ENCODE data around the gene KLHL33.

KLHL33 gene, protein sequence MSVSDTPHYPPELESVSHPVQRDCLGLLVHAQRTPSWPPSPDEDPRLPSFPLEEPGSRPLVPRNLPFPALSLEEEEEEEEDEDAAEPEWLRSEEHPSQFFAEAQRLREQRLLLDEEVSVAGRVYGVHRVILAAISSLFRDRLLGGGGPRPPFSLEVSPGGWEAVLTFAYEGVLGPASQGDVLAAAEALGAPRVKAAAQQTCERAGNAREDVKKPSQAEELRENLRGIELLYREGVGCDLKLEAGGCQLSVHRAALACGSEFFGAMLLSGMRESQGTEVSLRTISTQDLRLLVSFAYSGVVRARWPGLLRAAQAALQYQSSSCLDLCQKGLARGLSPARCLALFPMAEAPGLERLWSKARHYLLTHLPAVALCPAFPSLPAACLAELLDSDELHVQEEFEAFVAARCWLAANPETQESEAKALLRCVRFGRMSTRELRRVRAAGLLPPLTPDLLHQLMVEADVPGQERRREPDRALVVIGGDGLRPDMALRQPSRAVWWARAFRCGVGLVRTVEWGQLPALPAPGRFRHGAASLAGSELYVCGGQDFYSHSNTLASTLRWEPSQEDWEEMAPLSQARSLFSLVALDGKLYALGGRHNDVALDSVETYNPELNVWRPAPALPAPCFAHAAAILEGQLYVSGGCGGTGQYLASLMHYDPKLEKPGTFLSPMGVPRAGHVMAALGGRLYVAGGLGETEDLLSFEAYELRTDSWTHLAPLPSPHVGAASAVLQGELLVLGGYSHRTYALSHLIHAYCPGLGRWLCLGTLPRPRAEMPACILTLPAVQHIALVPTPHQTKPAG

DNA sequence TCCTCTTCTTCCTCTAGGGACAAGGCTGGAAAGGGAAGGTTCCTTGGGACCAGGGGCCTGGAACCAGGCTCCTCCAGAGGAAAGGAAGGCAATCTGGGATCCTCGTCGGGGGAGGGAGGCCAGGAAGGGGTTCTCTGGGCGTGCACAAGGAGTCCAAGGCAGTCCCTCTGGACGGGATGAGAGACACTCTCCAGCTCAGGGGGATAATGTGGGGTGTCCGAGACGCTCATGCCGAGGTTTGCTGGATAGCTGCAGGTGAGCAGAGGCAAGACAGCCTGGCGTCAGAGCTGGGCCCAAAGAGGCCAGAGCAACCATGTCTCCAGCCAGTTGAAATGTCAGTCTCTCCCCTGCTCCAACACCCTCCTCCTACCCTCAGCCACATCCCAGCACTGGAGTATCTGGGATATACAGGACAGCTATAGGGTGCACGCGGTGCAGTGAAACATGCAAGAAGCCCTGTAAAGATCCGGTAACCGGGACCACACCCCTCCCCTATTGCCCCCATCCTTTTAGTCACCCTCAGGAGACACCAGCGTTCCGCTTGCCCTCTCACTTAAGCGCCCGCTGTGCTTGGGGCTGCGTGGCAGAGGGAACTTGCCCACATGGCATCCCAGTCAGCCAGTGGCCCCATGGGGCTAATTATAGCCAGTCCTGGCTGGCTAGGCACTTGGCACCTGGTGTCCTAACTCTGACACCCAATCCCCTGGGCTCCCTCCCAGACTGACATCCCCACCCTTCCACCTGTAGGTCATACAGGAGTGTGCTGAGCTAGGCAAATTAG lies at the start of gene KLHL33:
TSS of gene KLHL33 (minus strand) at position 585 of the 781 bp plus-strand sequence. CDS start at position 230, 355 bp downstream.
- DNase-seq (ENCODE audit: extremely low read depth in 1 of 2, low read depth in 1 of 2), result no peak

DNA sequence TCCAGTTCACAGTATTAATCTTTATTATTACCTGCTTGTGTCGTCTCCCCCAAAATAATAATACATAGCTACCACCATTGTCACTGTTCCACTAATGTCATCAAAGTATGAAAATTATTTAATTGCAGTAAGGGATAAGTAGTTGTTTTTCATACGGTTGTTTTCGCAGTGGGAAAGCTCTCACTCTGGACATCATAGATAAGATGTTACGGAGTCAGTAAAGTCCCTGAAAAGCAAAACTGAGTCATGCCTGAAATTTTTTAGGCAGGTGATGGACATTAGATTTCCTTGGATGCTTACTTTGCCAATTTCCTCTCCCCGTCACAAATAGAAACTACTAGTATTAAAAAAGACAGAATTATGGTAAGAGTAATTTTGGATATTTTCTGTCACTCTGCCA lies 46.4 kb upstream of the KLHL33 start:
- no peak for DNase-seq (ENCODE audit: extremely low read depth in 1 of 2, low read depth in 1 of 2)

DNA sequence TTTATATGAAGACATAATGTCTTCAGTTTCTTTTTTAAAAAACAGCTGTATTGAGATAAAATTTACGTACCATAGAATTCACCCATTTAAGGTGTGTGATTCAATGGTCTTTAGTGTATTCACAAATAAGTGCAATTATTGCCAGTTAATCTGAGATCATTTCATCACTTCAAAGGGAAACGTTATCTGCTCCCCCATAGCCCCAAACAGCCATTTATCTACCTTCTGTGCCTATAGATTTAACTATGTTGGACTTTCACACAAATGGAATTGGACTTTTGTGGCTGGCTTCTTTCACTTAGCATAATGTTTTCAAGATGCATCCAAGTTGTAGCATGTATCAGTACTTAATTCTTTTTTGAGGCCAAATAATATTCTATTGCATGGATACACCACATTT lies 42.9 kb upstream of the KLHL33 start:
- no peak for DNase-seq (ENCODE audit: extremely low read depth in 1 of 2, low read depth in 1 of 2)

DNA sequence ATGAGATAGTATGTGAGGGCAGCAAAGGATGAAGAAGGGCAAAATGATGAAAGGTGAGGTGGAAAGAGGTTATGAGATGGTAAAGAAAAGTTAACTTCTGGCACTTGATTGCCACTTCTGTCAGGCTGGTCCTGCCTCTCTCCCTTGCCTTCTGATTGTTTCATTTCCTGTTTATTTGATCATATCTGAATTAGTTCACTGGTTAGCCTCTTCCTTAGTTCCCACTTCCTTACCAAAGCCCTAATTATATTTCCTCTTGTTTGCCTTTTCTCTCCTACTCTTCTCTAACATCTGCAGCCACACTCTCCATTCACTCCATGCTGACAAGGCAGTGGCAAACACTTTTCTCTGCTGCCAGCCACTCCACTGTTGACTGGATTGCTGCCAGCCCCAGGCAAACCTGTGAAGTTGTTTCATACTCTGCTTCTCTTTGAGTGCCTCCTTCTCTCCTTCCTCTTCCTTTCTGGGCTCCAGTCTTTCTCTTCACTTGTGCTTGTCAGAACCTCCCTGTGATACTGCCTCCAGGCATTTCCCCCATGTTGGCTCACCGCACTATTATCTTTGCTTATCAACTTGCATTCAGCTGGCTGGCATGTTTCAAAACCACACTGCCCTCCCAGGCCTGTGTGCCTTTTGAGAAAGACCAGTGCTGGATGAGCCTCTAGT lies 41.4 kb upstream of the KLHL33 start:
- DNase-seq (ENCODE audit: extremely low read depth in 1 of 2, low read depth in 1 of 2), result no peak

DNA sequence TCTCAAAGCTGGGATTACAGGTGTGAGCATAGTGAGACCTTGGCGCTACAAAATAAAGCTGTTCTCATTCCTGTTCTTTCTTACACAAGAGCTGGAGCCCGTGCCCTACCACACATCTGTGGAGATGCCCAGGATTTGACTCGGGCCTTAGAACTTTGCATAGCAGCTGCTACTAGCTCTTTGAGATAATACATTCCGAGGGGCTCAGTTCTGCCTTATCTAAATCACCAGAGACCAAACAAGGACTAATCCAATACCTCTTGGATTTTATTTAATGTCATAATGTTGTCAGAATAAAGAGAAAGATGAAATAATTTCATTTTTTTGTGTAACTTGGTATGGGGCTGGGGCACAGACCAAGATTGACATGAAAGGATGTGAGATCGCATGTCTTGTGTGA lies 40.8 kb upstream of the KLHL33 start:
- DNase-seq (ENCODE audit: extremely low read depth in 1 of 2, low read depth in 1 of 2), result no peak

DNA sequence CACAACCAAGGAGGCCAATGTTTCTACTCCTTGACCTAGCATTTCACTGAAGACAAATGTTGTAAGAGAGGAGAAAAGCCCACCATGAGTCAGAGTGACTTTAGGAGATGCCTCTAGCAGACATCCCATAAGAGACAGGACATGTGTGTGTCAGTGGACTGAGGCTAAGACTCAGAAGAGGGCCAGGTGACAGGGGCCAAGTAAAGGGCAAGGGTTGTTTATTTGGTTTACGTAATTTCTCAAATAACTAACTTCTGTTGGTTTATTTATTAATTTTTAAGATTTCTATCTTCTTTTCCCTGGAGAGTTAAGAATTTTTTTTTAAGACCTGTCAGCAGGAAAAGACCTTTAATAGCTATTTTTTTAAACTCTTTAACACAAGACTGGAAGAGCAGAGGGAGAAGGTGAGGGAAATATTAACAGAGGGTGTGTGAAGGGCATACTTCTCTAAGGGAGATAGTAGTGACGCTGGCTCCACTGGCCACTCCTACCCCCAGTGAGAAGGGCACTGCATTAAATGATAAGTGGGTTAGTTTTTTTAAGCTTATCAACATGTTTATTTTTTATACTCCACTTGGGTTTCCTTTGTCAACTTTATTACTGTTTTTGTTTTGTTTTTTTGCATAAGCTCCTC lies 36.7 kb upstream of the KLHL33 start:
- no peak for DNase-seq (ENCODE audit: extremely low read depth in 1 of 2, low read depth in 1 of 2)

DNA sequence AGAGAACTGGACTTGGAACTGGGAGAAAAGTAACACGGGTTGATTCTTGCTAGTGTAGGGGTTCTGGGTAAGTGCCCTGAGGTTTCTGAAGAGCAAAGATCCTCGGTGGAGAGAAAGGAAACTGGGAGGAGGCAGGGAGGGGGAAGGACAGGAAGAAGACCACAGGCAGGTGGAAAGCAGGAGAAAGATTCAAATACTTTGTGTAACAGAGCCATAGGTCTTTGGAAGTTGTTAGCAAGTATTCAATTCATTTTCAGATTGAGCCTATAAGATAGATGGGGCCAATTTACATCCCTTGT lies 34.6 kb upstream of the KLHL33 start:
- no peak for DNase-seq (ENCODE audit: extremely low read depth in 1 of 2, low read depth in 1 of 2)

DNA sequence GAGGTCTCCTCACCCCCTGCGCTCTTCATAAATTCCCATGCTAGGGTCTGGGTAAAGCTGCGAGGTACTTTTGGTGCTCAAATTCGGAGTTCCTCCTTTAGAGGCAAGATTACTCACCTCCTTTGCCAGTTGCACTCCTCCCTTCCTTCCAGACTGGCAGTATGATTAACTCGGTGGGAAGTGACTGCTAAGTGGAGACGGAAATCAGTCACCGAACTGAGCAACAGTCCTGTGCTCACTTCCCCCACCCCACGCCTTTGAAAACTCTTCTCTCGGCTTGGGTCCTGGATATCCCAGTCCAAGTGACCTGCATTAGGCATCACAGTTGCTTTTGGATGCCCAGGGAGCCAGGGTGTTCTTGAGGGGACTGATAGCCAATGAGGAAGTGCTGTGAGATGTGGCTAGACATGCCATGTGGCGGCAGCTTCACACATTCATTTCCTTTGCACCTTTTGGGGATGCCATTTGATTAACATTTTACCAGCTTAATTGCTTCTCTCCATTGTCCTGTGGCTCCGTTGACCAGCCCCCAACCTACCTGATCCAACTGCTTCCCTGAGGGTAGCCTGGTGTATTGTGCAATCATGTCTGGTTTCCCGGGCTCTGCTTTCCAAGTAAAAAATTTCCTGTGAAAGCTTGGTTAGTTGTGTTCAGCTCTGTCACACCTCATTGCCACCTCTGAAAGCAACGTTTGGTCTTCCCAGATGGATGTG lies 34.1 kb upstream of the KLHL33 start:
- DNase-seq (ENCODE audit: extremely low read depth in 1 of 2, low read depth in 1 of 2), result no peak

DNA sequence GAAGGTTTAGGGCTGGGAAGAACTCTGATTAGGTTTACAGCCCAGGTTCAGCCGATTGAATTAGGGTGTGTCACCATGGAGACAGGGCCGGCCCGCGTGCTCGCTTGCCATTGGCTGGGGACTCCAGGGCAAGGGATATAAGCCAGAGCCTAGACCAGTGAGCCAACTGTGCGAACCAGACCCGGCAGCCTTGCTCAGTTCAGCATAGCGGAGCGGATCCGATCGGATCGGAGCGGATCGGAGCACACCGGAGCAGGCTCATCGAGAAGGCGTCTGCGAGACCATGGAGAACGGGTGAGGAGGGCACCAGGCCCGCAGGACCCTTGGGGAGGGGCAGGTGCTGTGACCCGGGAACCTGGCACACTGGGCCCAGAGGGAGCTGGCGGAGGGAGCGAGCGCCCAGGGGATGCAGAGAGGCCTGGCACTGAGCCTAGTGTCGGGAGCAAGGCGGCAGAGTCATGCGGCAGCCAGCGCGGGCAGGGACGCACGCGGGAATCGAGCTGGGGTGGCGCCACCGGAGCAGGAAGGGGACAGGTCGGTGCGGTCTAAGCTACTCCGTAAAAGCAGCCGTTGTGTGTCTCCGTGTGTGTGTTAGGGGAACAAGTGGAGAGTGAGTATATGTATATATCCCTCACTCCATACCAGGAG lies 33.4 kb upstream of the KLHL33 start, which contains the start of gene PNP:
TSS of gene PNP (plus strand) at position 165 of the 648 bp plus-strand sequence. CDS start at position 284, 119 bp downstream.
- DNase-seq (ENCODE audit: extremely low read depth in 1 of 2, low read depth in 1 of 2), result peak; percentile 69 to 70

DNA sequence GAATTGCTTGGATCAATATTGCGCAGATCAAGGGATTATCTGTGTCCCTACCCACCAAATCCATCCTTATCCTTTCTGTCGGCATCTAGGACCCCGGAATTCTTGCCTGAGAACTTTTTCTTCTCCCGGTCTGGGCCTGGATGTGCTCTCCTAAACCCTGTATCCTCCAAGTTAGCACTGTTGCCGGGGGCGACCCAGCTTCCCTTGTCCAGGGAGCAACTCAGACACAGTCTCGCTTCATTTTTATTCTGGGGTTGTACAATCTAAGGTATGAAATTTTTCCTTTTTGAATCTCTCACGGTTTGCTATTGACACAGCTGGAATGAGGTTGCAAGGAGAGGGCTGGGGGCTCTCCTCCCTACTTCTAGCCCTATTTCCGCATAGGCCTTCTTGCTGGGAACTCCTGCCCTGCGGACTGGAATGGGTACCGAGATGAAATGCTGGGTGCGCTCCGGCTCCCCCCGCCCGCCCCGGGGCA lies 32.8 kb upstream of the KLHL33 start:
- DNase-seq (ENCODE audit: extremely low read depth in 1 of 2, low read depth in 1 of 2), result no peak

DNA sequence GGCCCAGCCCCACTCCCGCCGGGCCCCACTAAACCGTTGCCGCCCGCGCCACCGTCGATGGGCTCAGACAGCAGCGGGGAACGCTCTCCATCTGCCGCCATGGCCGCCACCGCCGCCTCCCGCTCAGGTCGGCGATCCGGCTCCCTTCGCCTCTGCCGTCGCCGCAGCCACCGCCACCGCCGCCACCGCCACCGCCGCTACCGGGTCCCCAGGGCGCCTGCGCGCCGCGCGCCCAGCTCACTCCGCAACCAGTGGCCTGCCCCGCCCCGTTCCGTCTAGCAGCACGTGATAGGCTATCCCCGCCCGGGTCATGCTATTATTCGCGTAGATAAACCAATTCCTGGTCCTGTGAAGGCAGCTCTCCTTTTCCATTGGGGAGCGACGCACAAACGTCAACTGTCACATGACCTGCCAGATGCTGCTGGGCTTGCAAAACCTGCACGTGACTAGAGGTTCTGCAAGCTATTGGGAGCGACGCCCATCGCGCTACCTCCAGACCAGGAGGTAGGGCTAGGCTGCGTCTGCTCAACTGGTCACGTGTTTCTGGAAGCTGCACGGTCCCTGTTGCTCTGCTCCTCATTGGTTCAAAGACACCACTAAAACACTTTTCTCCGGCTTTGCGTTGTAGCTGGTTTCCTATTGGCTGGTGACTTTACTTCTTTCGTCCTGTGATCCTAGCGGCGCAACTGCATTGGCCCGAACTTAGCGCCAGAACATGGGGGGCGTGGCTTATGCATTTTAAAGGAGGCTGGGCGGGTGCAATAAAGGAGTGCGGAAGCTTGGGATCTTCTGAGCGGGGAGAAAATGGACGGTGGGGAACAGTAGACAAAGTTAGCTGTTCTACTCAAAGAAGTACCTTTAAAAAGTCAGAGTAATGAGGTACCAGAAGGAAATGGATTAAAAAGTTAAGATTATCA lies 25.5 kb upstream of the KLHL33 start, which contains the start of gene PIP4P1:
TSS of gene PIP4P1 (minus strand) at position 210 of the 917 bp plus-strand sequence. CDS start at position 101, 109 bp downstream.
- DNase-seq (ENCODE audit: extremely low read depth in 1 of 2, low read depth in 1 of 2), result peak; percentile 95

DNA sequence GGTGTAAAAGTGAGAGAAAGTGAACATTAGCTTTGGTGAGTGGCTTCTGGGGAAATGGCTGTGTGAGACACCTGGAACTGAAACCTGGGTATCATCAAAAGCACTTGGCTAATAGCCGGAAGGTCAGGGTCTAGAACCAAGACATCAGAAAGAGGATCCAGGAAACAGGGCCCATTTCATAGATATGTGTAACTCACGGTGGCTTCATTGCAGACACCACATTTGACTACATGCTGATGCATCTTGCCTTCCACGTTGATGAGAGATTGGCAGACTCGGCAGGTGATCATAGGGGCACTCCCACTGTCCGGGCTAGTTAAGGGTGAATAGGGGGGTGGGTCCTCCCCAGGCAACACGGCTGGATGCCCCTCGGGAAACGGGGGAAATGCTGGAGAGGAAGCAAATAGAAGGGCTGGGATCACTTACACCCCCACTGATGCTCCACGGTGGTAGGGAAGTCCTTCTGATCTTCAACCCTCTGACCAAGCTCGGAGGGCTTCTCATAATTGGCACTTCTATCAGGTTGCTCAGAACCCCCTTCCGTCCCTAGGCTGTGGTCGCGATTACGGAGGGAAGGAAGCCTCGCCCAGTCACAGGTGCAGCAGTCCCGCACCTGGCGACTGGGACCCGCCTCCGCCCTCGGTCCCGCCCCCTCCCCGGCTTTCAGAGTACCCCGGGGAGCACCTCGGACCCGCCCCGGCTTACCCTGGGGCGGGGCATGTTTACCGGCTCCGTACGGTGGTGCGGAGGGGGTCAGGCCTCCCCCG lies 24.7 kb upstream of the KLHL33 start:
- DNase-seq (ENCODE audit: extremely low read depth in 1 of 2, low read depth in 1 of 2), result no peak

DNA sequence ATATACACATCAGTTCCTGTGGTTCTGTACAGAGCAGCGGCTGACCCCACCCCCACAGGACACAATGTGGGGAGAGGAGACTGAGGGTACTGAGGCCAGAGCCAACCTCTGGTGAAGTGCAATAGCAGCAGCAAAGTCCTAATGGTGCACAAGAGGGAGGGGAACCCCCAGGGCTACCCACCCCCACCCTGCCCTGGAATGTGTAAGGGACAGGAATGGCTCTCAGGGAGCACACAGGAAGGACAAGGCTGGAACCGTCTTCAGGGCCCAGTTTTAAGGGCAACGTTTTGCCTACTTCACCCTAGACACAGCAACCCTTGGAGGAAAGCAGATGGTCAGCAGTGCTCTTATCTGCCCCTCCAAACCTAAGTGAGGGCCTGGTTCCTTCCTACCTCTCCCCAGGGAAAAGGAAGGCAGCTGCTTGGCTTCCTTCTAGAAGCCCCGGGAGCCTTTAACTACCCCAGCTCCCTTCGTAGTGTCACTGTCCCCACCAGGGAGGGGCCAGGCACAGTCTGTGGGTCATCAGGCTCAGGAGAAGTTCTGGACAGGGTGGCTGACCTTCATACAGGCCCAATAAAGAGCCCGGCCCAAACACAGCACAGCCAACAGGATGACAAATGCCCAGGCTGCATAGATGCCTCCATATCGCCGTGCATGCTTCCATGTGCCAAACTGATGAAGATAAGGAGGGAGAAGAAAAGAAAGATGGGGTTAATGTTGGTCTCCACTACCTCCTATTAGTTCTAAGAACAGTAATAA lies 22.2 kb upstream of the KLHL33 start:
- no peak for DNase-seq (ENCODE audit: extremely low read depth in 1 of 2, low read depth in 1 of 2)

DNA sequence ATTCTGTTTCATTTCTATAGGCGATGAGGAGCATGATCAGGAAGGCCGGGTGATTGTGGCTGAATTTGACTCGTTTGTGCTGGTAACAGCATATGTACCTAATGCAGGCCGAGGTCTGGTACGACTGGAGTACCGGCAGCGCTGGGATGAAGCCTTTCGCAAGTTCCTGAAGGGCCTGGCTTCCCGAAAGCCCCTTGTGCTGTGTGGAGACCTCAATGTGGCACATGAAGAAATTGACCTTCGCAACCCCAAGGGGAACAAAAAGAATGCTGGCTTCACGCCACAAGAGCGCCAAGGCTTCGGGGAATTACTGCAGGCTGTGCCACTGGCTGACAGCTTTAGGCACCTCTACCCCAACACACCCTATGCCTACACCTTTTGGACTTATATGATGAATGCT lies 21.0 kb upstream of the KLHL33 start:
- DNase-seq (ENCODE audit: extremely low read depth in 1 of 2, low read depth in 1 of 2), result no peak

DNA sequence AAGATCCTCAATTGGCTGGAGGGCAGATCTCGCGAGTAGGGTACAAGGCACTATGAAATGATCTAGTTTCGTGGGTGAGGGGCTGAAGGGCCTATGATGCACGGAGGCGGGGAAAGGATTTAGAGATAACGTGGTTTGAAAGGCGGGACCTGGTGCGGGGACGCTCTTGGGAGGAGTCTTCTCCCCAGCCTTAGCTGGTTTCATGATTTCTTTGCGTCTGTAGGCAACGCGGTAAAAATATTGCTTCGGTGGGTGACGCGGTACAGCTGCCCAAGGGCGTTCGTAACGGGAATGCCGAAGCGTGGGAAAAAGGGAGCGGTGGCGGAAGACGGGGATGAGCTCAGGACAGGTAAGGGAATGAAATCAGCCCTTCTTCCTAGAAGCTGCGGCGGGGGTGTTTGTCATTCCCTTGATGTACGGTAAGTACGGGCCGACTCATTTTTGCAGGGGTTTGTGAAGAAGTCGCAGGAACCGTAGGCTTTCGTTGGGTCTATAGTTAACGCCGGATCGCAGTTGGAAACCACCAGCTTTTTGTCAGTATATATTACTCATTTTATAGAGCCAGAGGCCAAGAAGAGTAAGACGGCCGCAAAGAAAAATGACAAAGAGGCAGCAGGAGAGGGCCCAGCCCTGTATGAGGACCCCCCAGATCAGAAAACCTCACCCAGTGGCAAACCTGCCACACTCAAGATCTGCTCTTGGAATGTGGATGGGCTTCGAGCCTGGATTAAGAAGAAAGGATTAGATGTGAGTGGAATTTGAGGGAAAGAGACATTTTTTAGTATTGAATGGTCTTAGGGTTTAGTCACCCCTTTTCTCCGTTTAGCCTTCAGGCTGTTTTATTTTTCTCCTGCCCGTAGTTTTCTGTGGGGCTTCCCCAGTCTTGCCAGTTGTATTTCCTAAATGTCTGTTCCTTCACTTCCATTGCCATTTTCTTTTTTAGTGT lies 19.7 kb upstream of the KLHL33 start:
- peak; percentile 33 to 37 for DNase-seq (ENCODE audit: extremely low read depth in 1 of 2, low read depth in 1 of 2)

Data from activated CD8-positive, alpha-beta memory T cell treated with anti-CD3 and anti-CD28 coated beads for 1 hour (primary cell).